Endothelial cell of umbilical vein (primary cell): ENCODE results near the gene MAP4K4. TPM values are rescaled to one million over a fixed set of nuclear protein-coding genes. Genes with fewer than 3 reads are reported as not detected.

ENCODE experiments used
- BruUV-seq: library from RNA; stranded (reverse); fragments of 400-500 nt; replicated peaks from 2 replicates; lab custom pipeline; 2021; lab: Mats Ljungman, UMichigan
- CTCF ChIA-PET: fragments of 300-600, 350-600 bp; sonication (Branson Sonifier 250); formaldehyde crosslinking; loops from one replicate; lab custom pipeline; 2021; ENCODE audit warnings: antibody characterized with exemption, inconsistent platforms; lab: Charles Lee
- POLR2A ChIA-PET: fragments of 300-600, 350-600 bp; sonication (Branson Sonifier 250); formaldehyde crosslinking; loops from one replicate; lab custom pipeline; 2021; ENCODE audit warnings: antibody characterized with exemption, inconsistent platforms; lab: Charles Lee
- DNase-seq: peaks from one replicate; pipeline ENCODE4 v3.0.0-alpha.2; 2011; ENCODE audit warnings: low read depth, low spot score
- FAIRE-seq: peaks from 2 replicates; lab custom pipeline; 2011; peaks lifted over from hg19 to GRCh38; lab: Jason Lieb, UNC
- H2AFZ ChIP-seq: 2 replicates; pipeline ENCODE4 v1.6.0; 2012; ENCODE audit warnings: low read depth, low read length, control low read depth, inconsistent platforms
- H3K27ac ChIP-seq: 2 replicates; pipeline ENCODE4 v1.5.1; 2011; ENCODE audit warnings: low read depth, mild to moderate bottlenecking, control low read depth, low read length, moderate library complexity; ENCODE audit not compliant: insufficient read depth
- H3K27me3 ChIP-seq, 2 experiments: 2 replicates each; pipeline versions ENCODE4 v1.6.0 to v1.6.1; 2011; ENCODE audit warnings: low read length in 2 of 2, mixed read lengths in 1 of 2; ENCODE audit not compliant: control insufficient read depth in 2 of 2, insufficient read depth in 2 of 2
- H3K36me3 ChIP-seq, 2 experiments: 2 replicates in 1 of 2; 3 replicates in 1 of 2; pipeline ENCODE4 v1.5.1; 2011; ENCODE audit warnings: low read length in 2 of 2, mild to moderate bottlenecking in 1 of 2, moderate library complexity in 1 of 2; ENCODE audit not compliant: control insufficient read depth in 2 of 2, insufficient read depth in 2 of 2; ENCODE audit errors: extremely low read depth in 1 of 2
- H3K4me1 ChIP-seq: 3 replicates; pipeline ENCODE4 v1.5.1; 2011; ENCODE audit warnings: mild to moderate bottlenecking, low read length; ENCODE audit not compliant: control insufficient read depth, insufficient read depth; ENCODE audit errors: extremely low read depth
- H3K4me2 ChIP-seq: 2 replicates; pipeline ENCODE4 v1.6.1; 2011; ENCODE audit warnings: low read length, control low read depth, mixed read lengths; ENCODE audit not compliant: insufficient read depth
- H3K4me3 ChIP-seq, 3 experiments: fragments of 200-600 bp in 1 of 3; sonication (generic), shearing (Covaris generic) in 1 of 3; replicated peaks in 1 of 3; 2 replicates each; pipeline ENCODE4 v1.5.1; 2011 to 2016; ENCODE audit warnings: control low read depth in 3 of 3, low read length in 3 of 3, mild to moderate bottlenecking in 2 of 3, inconsistent platforms in 1 of 3, low read depth in 1 of 3, moderate library complexity in 1 of 3; ENCODE audit not compliant: insufficient read depth in 1 of 3
- H3K79me2 ChIP-seq: 2 replicates; pipeline ENCODE4 v1.6.0; 2012; ENCODE audit warnings: low read length, inconsistent platforms; ENCODE audit not compliant: control insufficient read depth, insufficient read depth
- H3K9ac ChIP-seq: replicated peaks from 2 replicates; pipeline ENCODE3; 2011; ENCODE audit warnings: low read length, control low read depth; ENCODE audit not compliant: insufficient read depth; ENCODE audit errors: extremely low read depth
- H3K9me1 ChIP-seq: replicated peaks from 3 replicates; pipeline ENCODE4 v1.6.0; 2011; ENCODE audit warnings: mild to moderate bottlenecking, low read length; ENCODE audit not compliant: control insufficient read depth, insufficient read depth; ENCODE audit errors: extremely low read depth
- H3K9me3 ChIP-seq: replicated peaks from 2 replicates; pipeline ENCODE4 v1.5.1; 2012; ENCODE audit warnings: low read length, inconsistent platforms; ENCODE audit not compliant: control insufficient read depth, insufficient read depth
- H4K20me1 ChIP-seq: replicated peaks from 2 replicates; pipeline ENCODE3; 2011; ENCODE audit warnings: mild to moderate bottlenecking, low read length; ENCODE audit not compliant: control insufficient read depth, insufficient read depth; ENCODE audit errors: extremely low read depth
- CTCF ChIP-seq, 2 donors: IDR thresholded peaks; 1 replicate in 1 of 2; 2 replicates in 1 of 2; pipeline ENCODE4 v1.5.1; 2011; ENCODE audit warnings: low read length in 2 of 2, mild to moderate bottlenecking in 2 of 2, moderate library complexity in 2 of 2, control low read depth in 1 of 2, inconsistent platforms in 1 of 2, low read depth in 1 of 2; ENCODE audit not compliant: insufficient read depth in 1 of 2; ENCODE audit errors: extremely low read depth in 1 of 2
- EZH2 ChIP-seq: IDR thresholded peaks from 2 replicates; pipeline ENCODE4 v1.6.1; 2012; ENCODE audit warnings: borderline replicate concordance, low read depth, mild to moderate bottlenecking, moderate library complexity, low read length, inconsistent platforms; ENCODE audit not compliant: severe bottlenecking
- FOS ChIP-seq: IDR thresholded peaks from 2 replicates; pipeline ENCODE4 v1.6.1; 2011; ENCODE audit warnings: mild to moderate bottlenecking, low read length, moderate library complexity, borderline replicate concordance; ENCODE audit not compliant: insufficient read depth
- GATA2 ChIP-seq: IDR thresholded peaks from 2 replicates; pipeline ENCODE4 v1.7.0; 2011; ENCODE audit warnings: low read depth, mild to moderate bottlenecking, moderate library complexity, mixed read lengths, low read length; ENCODE audit not compliant: insufficient read length, insufficient read depth
- JUN ChIP-seq: IDR thresholded peaks from 2 replicates; pipeline ENCODE4 v1.6.1; 2011; ENCODE audit warnings: borderline replicate concordance, low read depth; ENCODE audit not compliant: insufficient read length, insufficient read depth
- MYC ChIP-seq: IDR thresholded peaks from one replicate; pipeline ENCODE4 v1.6.1; 2011; ENCODE audit warnings: mild to moderate bottlenecking, low read depth, low read length
- POLR2A ChIP-seq: IDR thresholded peaks from 2 replicates; pipeline ENCODE4 v1.6.1; 2012; ENCODE audit warnings: low read depth, mild to moderate bottlenecking, control low read depth, low read length
- POLR2AphosphoS5 ChIP-seq: IDR thresholded peaks from 2 replicates; pipeline ENCODE4 v1.6.1; 2012; ENCODE audit warnings: low read depth, mild to moderate bottlenecking, control low read depth, low read length, moderate library complexity; ENCODE audit not compliant: insufficient read depth
- dilution Hi-C: fragments of 300-500 bp; cut with MboI; formaldehyde crosslinking; loops from one replicate; pipeline ENCODE4 v1.15.0; 2019; ENCODE audit warnings: low sequenced_read_pairs; ENCODE audit not compliant: extremely low pct_ligation_motif_present
- intact Hi-C: fragments of 100-400 bp; cut with micrococcal nuclease; formaldehyde crosslinking; loops from one replicate; pipeline ENCODE4 v1.10.0; 2022
- polyA plus RNA-seq, 4 experiments: library from polyadenylated mRNA; depleted of rRNA in 3 of 4; stranded (reverse) in 3 of 4; unstranded in 1 of 4; fragments of >200 nt; gene quantifications; 2 replicates each; pipeline versions ENCODE4 v1.2.1 to v1.2.3, GENCODE V29; 2011 to 2012; ENCODE audit warnings: missing spikeins in 1 of 4
- total RNA-seq: library from RNA; stranded (reverse); gene quantifications from 2 replicates; pipeline ENCODE4 v1.2.3, GENCODE V29; 2021
- TF ChIP-seq, protein P1 (sequence below): IDR thresholded peaks from 2 replicates; pipeline ENCODE4 v1.6.1; 2011; ENCODE audit not compliant: insufficient read depth, insufficient read length

The MAP4K4 gene
- total and polyA plus RNA-seq, 2 donors (not counting 3 experiments of a cell fraction or from before 2014, with no cell fraction given): 79.4 to 269 TPM

DNA sequence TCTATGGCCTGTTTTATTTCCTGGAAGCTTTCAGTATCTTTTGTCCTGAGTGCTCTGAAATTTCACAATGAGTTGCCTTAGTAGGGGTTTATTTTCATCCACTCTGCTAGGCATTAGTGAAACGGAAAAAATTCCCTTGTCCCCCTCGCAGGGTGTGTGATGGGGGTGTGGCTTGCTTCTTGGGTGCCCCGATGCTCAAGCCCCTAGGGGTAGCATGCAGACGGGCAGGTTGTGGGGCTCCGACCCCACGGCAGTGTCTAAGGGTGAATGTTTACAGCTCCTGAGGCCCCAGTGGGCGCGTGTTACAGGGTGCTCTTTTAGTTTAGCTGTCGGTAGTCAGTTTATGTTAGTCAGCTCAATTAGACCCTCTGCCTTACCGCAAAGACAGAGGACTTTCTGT lies 32.2 kb upstream of the MAP4K4 start:
- BruUV-seq: no TSS peak
- dilution Hi-C loops (no loop called here), intact Hi-C loops (no loop called here)
- H3K9me1 ChIP-seq: no peaks in the 10 kb centered on the region
- H3K9me3 ChIP-seq: no peaks in the 10 kb centered on the region
- ChIA-PET CTCF (interaction anchor here (1.6 kb wide), 1 partner anchor 246 kb away, joined by 3 read pairs; no protein-coding TSS in a partner anchor), POLR2A (no interaction called here)
- FAIRE-seq: no peak
- no peak overlapping the region for H3K9ac ChIP-seq
- no peaks in the 10 kb centered on the region for H3K36me3 ChIP-seq
- no peak for DNase-seq
- H3K4me1 ChIP-seq: no peaks in the 10 kb centered on the region
- H2AFZ ChIP-seq: no peak overlapping the region
- no peak for TF ChIP-seq POLR2AphosphoS5
- TF ChIP-seq JUN: no peak
- TF ChIP-seq, protein P1, sequence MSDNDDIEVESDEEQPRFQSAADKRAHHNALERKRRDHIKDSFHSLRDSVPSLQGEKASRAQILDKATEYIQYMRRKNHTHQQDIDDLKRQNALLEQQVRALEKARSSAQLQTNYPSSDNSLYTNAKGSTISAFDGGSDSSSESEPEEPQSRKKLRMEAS: no peak
- no peak for TF ChIP-seq MYC
- no peak for TF ChIP-seq GATA2
- TF ChIP-seq CTCF (IDR thresholded peaks at IDR 0.05; ENCODE audit: extremely low read depth in 1 of 2, insufficient read depth in 1 of 2, low read depth in 1 of 2, low read length in 2 of 2): no peak
- no peak for TF ChIP-seq EZH2
- no peak for TF ChIP-seq FOS
- no peak for TF ChIP-seq POLR2A
- no peak overlapping the region for H3K4me2 ChIP-seq
- H3K27me3 ChIP-seq: no peaks in the 10 kb centered on the region
- no peaks in the 10 kb centered on the region for H3K79me2 ChIP-seq
- H3K4me3 ChIP-seq: no peak overlapping the region
- no peaks in the 10 kb centered on the region for H4K20me1 ChIP-seq
- no peak overlapping the region for H3K27ac ChIP-seq
